ENCODE data around the gene NDRG4. TPM values are rescaled to one million over a fixed set of nuclear protein-coding genes. Genes with fewer than 3 reads are reported as not detected.

The NDRG4 gene
- total and polyA plus RNA-seq, 9 donors = 1.6 to 10.5 (median 3.7) TPM

- no peaks in the 10 kb centered on the region for H3K27me3 ChIP-seq
- H3K36me3 ChIP-seq = no peaks in the 10 kb centered on the region
- peaks cover 6% of the 10 kb centered on the region for H3K4me1 ChIP-seq (ENCODE audit: insufficient read depth)
- peak in 2 of 5 donors; percentile 44 to 64 for DNase-seq
- intact Hi-C loops (cut with DNase I) = loop anchor here in 1 of 4 donors (10.0 kb wide), 1 partner anchor 937 kb away; no protein-coding TSS in a partner anchor
- H3K4me3 ChIP-seq = peak overlapping the region; percentile 28
- WGBS, 3 donors = 9 to 12% (median 11%) methylated on average over 23 to 42 of the region's 42 CpGs
- H3K9me3 ChIP-seq = no peaks in the 10 kb centered on the region
- no peak overlapping the region for H3K27ac ChIP-seq
- no peak for TF ChIP-seq CTCF (IDR thresholded peaks at IDR 0.05)
These were observed 1.5 kb downstream of the NDRG4 start for GRCh38 chr16:58501242-58502131.

- TF ChIP-seq EP300 (IDR thresholded peaks at IDR 0.05) = no peak
- TF ChIP-seq POLR2A (IDR thresholded peaks at IDR 0.05) = no peak
- no peak for TF ChIP-seq CTCF (IDR thresholded peaks at IDR 0.05)
- Histone ChIP-seq H3K4me1 (ENCODE audit: insufficient read depth) (peaks cover 6% of the 10 kb centered on the region), H3K9me3 (no peaks in the 10 kb centered on the region), H3K27ac (no peak overlapping the region), H3K36me3 (no peaks in the 10 kb centered on the region), H3K27me3 (no peaks in the 10 kb centered on the region), H3K4me3 (no peak overlapping the region)
- WGBS, 3 donors = 73 to 84% (median 76%) methylated on average over 8 of the region's 8 CpGs
- intact Hi-C loops (cut with DNase I) = loop anchor here in 1 of 4 donors (10.0 kb wide), 1 partner anchor 938 kb away; no protein-coding TSS in a partner anchor
- DNase-seq = peak in 1 of 5 donors; percentile 12
These were observed 2.4 kb downstream of the NDRG4 start for GRCh38 chr16:58502217-58502921.

- TF ChIP-seq CTCF (IDR thresholded peaks at IDR 0.05) (no peak), EP300 (IDR thresholded peaks at IDR 0.05) (no peak), POLR2A (IDR thresholded peaks at IDR 0.05) (no peak)
- Histone ChIP-seq H3K27ac (no peak overlapping the region), H3K4me1 (ENCODE audit: insufficient read depth) (peaks cover 6% of the 10 kb centered on the region), H3K36me3 (no peaks in the 10 kb centered on the region), H3K27me3 (no peaks in the 10 kb centered on the region), H3K4me3 (no peak overlapping the region), H3K9me3 (no peaks in the 10 kb centered on the region)
- DNase-seq = peak in 1 of 5 donors; percentile 12
- 87 to 89% (median 88%) methylated on average over 14 of the region's 14 CpGs for WGBS, 3 donors
- intact Hi-C loops (cut with DNase I) = loop anchor here in 1 of 4 donors (10.0 kb wide), 1 partner anchor 939 kb away; no protein-coding TSS in a partner anchor
These were observed 3.4 kb downstream of the NDRG4 start for GRCh38 chr16:58503166-58503862.

All from ovary (tissue), 9 donors.